Endothelial cell of umbilical vein (primary cell): ENCODE measurements around the gene UTS2R. TPM values are rescaled to one million over a fixed set of nuclear protein-coding genes. Genes with fewer than 3 reads are reported as not detected.
A peak's percentile ranks its signal among the peaks of the same experiment; 100 is the strongest.

Source experiments
- BruUV-seq: library from RNA; stranded (reverse); fragments of 400-500 nt; replicated peaks from 2 replicates; lab custom pipeline; 2021; lab: Mats Ljungman, UMichigan
- CTCF ChIA-PET: fragments of 300-600, 350-600 bp; sonication (Branson Sonifier 250); formaldehyde crosslinking; loops from one replicate; lab custom pipeline; 2021; ENCODE audit warnings: antibody characterized with exemption, inconsistent platforms; lab: Charles Lee
- POLR2A ChIA-PET: fragments of 300-600, 350-600 bp; sonication (Branson Sonifier 250); formaldehyde crosslinking; loops from one replicate; lab custom pipeline; 2021; ENCODE audit warnings: antibody characterized with exemption, inconsistent platforms; lab: Charles Lee
- DNase-seq: peaks from one replicate; pipeline ENCODE4 v3.0.0-alpha.2; 2011; ENCODE audit warnings: low read depth, low spot score
- FAIRE-seq: peaks from 2 replicates; lab custom pipeline; 2011; peaks lifted over from hg19 to GRCh38; lab: Jason Lieb, UNC
- H2AFZ ChIP-seq: 2 replicates; pipeline ENCODE4 v1.6.0; 2012; ENCODE audit warnings: low read depth, low read length, control low read depth, inconsistent platforms
- H3K27ac ChIP-seq: 2 replicates; pipeline ENCODE4 v1.5.1; 2011; ENCODE audit warnings: low read depth, mild to moderate bottlenecking, control low read depth, low read length, moderate library complexity; ENCODE audit not compliant: insufficient read depth
- H3K27me3 ChIP-seq, 2 experiments: 2 replicates each; pipeline versions ENCODE4 v1.6.0 to v1.6.1; 2011; ENCODE audit warnings: low read length in 2 of 2, mixed read lengths in 1 of 2; ENCODE audit not compliant: control insufficient read depth in 2 of 2, insufficient read depth in 2 of 2
- H3K36me3 ChIP-seq, 2 experiments: 2 replicates in 1 of 2; 3 replicates in 1 of 2; pipeline ENCODE4 v1.5.1; 2011; ENCODE audit warnings: low read length in 2 of 2, mild to moderate bottlenecking in 1 of 2, moderate library complexity in 1 of 2; ENCODE audit not compliant: control insufficient read depth in 2 of 2, insufficient read depth in 2 of 2; ENCODE audit errors: extremely low read depth in 1 of 2
- H3K4me1 ChIP-seq: 3 replicates; pipeline ENCODE4 v1.5.1; 2011; ENCODE audit warnings: mild to moderate bottlenecking, low read length; ENCODE audit not compliant: control insufficient read depth, insufficient read depth; ENCODE audit errors: extremely low read depth
- H3K4me2 ChIP-seq: 2 replicates; pipeline ENCODE4 v1.6.1; 2011; ENCODE audit warnings: low read length, control low read depth, mixed read lengths; ENCODE audit not compliant: insufficient read depth
- H3K4me3 ChIP-seq, 3 experiments: fragments of 200-600 bp in 1 of 3; sonication (generic), shearing (Covaris generic) in 1 of 3; replicated peaks in 1 of 3; 2 replicates each; pipeline ENCODE4 v1.5.1; 2011 to 2016; ENCODE audit warnings: control low read depth in 3 of 3, low read length in 3 of 3, mild to moderate bottlenecking in 2 of 3, inconsistent platforms in 1 of 3, low read depth in 1 of 3, moderate library complexity in 1 of 3; ENCODE audit not compliant: insufficient read depth in 1 of 3
- H3K79me2 ChIP-seq: 2 replicates; pipeline ENCODE4 v1.6.0; 2012; ENCODE audit warnings: low read length, inconsistent platforms; ENCODE audit not compliant: control insufficient read depth, insufficient read depth
- H3K9ac ChIP-seq: replicated peaks from 2 replicates; pipeline ENCODE3; 2011; ENCODE audit warnings: low read length, control low read depth; ENCODE audit not compliant: insufficient read depth; ENCODE audit errors: extremely low read depth
- H3K9me1 ChIP-seq: replicated peaks from 3 replicates; pipeline ENCODE4 v1.6.0; 2011; ENCODE audit warnings: mild to moderate bottlenecking, low read length; ENCODE audit not compliant: control insufficient read depth, insufficient read depth; ENCODE audit errors: extremely low read depth
- H3K9me3 ChIP-seq: replicated peaks from 2 replicates; pipeline ENCODE4 v1.5.1; 2012; ENCODE audit warnings: low read length, inconsistent platforms; ENCODE audit not compliant: control insufficient read depth, insufficient read depth
- H4K20me1 ChIP-seq: replicated peaks from 2 replicates; pipeline ENCODE3; 2011; ENCODE audit warnings: mild to moderate bottlenecking, low read length; ENCODE audit not compliant: control insufficient read depth, insufficient read depth; ENCODE audit errors: extremely low read depth
- CTCF ChIP-seq, 2 donors: IDR thresholded peaks; 1 replicate in 1 of 2; 2 replicates in 1 of 2; pipeline ENCODE4 v1.5.1; 2011; ENCODE audit warnings: low read length in 2 of 2, mild to moderate bottlenecking in 2 of 2, moderate library complexity in 2 of 2, control low read depth in 1 of 2, inconsistent platforms in 1 of 2, low read depth in 1 of 2; ENCODE audit not compliant: insufficient read depth in 1 of 2; ENCODE audit errors: extremely low read depth in 1 of 2
- FOS ChIP-seq: IDR thresholded peaks from 2 replicates; pipeline ENCODE4 v1.6.1; 2011; ENCODE audit warnings: mild to moderate bottlenecking, low read length, moderate library complexity, borderline replicate concordance; ENCODE audit not compliant: insufficient read depth
- GATA2 ChIP-seq: IDR thresholded peaks from 2 replicates; pipeline ENCODE4 v1.7.0; 2011; ENCODE audit warnings: low read depth, mild to moderate bottlenecking, moderate library complexity, mixed read lengths, low read length; ENCODE audit not compliant: insufficient read length, insufficient read depth
- JUN ChIP-seq: IDR thresholded peaks from 2 replicates; pipeline ENCODE4 v1.6.1; 2011; ENCODE audit warnings: borderline replicate concordance, low read depth; ENCODE audit not compliant: insufficient read length, insufficient read depth
- POLR2A ChIP-seq: IDR thresholded peaks from 2 replicates; pipeline ENCODE4 v1.6.1; 2012; ENCODE audit warnings: low read depth, mild to moderate bottlenecking, control low read depth, low read length
- POLR2AphosphoS5 ChIP-seq: IDR thresholded peaks from 2 replicates; pipeline ENCODE4 v1.6.1; 2012; ENCODE audit warnings: low read depth, mild to moderate bottlenecking, control low read depth, low read length, moderate library complexity; ENCODE audit not compliant: insufficient read depth
- dilution Hi-C: fragments of 300-500 bp; cut with MboI; formaldehyde crosslinking; loops from one replicate; pipeline ENCODE4 v1.15.0; 2019; ENCODE audit warnings: low sequenced_read_pairs; ENCODE audit not compliant: extremely low pct_ligation_motif_present
- intact Hi-C: fragments of 100-400 bp; cut with micrococcal nuclease; formaldehyde crosslinking; loops from one replicate; pipeline ENCODE4 v1.10.0; 2022
- polyA plus RNA-seq, 4 experiments: library from polyadenylated mRNA; depleted of rRNA in 3 of 4; stranded (reverse) in 3 of 4; unstranded in 1 of 4; fragments of >200 nt; gene quantifications; 2 replicates each; pipeline versions ENCODE4 v1.2.1 to v1.2.3, GENCODE V29; 2011 to 2012; ENCODE audit warnings: missing spikeins in 1 of 4
- total RNA-seq: library from RNA; stranded (reverse); gene quantifications from 2 replicates; pipeline ENCODE4 v1.2.3, GENCODE V29; 2021

Gene UTS2R
- total and polyA plus RNA-seq, 2 donors (not counting 3 experiments of a cell fraction or from before 2014, with no cell fraction given) = not detected

GRCh38 chr17:82399041-82399441 is 27.5 kb downstream of the UTS2R start:
- no peak for FAIRE-seq

GRCh38 chr17:82399601-82400101 is 28.1 kb downstream of the UTS2R start:
- ChIA-PET POLR2A (no interaction called here), CTCF (interaction anchor here (1.3 kb wide), 1 partner anchor 25 kb away, joined by 3 read pairs; no protein-coding TSS in a partner anchor)
- no peaks in the 10 kb centered on the region for H4K20me1 ChIP-seq
- H3K9me3 ChIP-seq = no peaks in the 10 kb centered on the region
- no peak for TF ChIP-seq CTCF (IDR thresholded peaks at IDR 0.05; ENCODE audit: extremely low read depth in 1 of 2, insufficient read depth in 1 of 2, low read depth in 1 of 2, low read length in 2 of 2)
- no peak for TF ChIP-seq GATA2
- BruUV-seq = no TSS peak
- intact Hi-C loops (no loop called here), dilution Hi-C loops (no loop called here)
- H3K4me1 ChIP-seq = no peaks in the 10 kb centered on the region
- H3K27me3 ChIP-seq = no peaks in the 10 kb centered on the region
- H3K36me3 ChIP-seq = no peaks in the 10 kb centered on the region
- no peak for DNase-seq
- no peak overlapping the region for H3K27ac ChIP-seq
- FAIRE-seq = no peak
- H3K4me2 ChIP-seq = no peak overlapping the region
- H3K4me3 ChIP-seq = no peak overlapping the region
- no peaks in the 10 kb centered on the region for H3K9me1 ChIP-seq
- no peak overlapping the region for H3K9ac ChIP-seq
- H2AFZ ChIP-seq = no peak overlapping the region
- H3K79me2 ChIP-seq = no peaks in the 10 kb centered on the region

More at GRCh38 chr17:82399041-82399441, 27.5 kb downstream of the UTS2R start:
- Histone ChIP-seq H3K9me1 (no peaks in the 10 kb centered on the region), H3K4me3 (no peak overlapping the region), H2AFZ (no peak overlapping the region), H3K9ac (no peak overlapping the region), H3K27me3 (no peaks in the 10 kb centered on the region), H4K20me1 (no peaks in the 10 kb centered on the region), H3K27ac (no peak overlapping the region), H3K4me1 (no peaks in the 10 kb centered on the region), H3K79me2 (no peaks in the 10 kb centered on the region), H3K9me3 (no peaks in the 10 kb centered on the region), H3K36me3 (no peaks in the 10 kb centered on the region), H3K4me2 (no peak overlapping the region)
- TF ChIP-seq JUN = no peak
- no peak for TF ChIP-seq POLR2A
- no peak for TF ChIP-seq FOS
- no peak for TF ChIP-seq POLR2AphosphoS5
- intact Hi-C loops = no loop called here
- POLR2A ChIA-PET = no interaction called here
- no TSS peak for BruUV-seq
- DNase-seq = peak; percentile 24
- dilution Hi-C loops = no loop called here
- CTCF ChIA-PET = interaction anchor here (1.3 kb wide), 1 partner anchor 26 kb away, joined by 3 read pairs; no protein-coding TSS in a partner anchor
